ENCODE results near the gene HCN3. TPM values are rescaled to one million over a fixed set of nuclear protein-coding genes. Genes with fewer than 3 reads are reported as not detected.
"Not testable (repeated sequence)": the region's sequence is repeated elsewhere in the genome, so short reads cannot be mapped to it uniquely, and the experiment has no call there.

The HCN3 gene
- total RNA-seq, 3 donors from 2014 or later, result 1.3 to 2.3 (median 2.3) TPM

DNA sequence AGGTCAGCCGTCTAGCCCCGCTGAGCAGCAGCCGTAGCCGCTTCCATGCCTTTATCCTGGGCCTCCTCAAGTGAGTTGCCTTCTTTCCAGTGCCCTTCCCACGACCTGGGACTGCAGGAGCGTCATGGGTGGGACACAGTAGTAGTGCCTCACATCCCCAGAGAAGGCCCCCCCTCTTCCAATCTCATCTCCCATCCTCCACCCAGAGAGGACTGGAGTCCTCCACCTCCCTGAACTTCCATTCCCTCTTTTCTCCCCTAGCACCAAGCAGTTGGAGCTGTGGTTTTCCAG is 48.3 kb downstream of the HCN3 start:
- TF ChIP-seq, protein P1, sequence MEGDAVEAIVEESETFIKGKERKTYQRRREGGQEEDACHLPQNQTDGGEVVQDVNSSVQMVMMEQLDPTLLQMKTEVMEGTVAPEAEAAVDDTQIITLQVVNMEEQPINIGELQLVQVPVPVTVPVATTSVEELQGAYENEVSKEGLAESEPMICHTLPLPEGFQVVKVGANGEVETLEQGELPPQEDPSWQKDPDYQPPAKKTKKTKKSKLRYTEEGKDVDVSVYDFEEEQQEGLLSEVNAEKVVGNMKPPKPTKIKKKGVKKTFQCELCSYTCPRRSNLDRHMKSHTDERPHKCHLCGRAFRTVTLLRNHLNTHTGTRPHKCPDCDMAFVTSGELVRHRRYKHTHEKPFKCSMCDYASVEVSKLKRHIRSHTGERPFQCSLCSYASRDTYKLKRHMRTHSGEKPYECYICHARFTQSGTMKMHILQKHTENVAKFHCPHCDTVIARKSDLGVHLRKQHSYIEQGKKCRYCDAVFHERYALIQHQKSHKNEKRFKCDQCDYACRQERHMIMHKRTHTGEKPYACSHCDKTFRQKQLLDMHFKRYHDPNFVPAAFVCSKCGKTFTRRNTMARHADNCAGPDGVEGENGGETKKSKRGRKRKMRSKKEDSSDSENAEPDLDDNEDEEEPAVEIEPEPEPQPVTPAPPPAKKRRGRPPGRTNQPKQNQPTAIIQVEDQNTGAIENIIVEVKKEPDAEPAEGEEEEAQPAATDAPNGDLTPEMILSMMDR (IDR thresholded peaks at IDR 0.05), result no peak
- no peak for TF ChIP-seq POLR2AphosphoS5 (IDR thresholded peaks at IDR 0.05)
- no peak for TF ChIP-seq POLR2A (IDR thresholded peaks at IDR 0.05)
- Histone ChIP-seq H3K9me3 (no peaks in the 10 kb centered on the region), H3K27me3 (no peaks in the 10 kb centered on the region), H3K4me3 (peak overlapping the region; percentile 73 to 82 (median 79)), H3K27ac (peak overlapping the region; percentile 90 to 97), H3K4me1 (peaks cover 5 to 9% of the 10 kb centered on the region in 2 donors), H3K36me3 (no peaks in the 10 kb centered on the region)
- intact Hi-C loops (cut with DNase I; ENCODE audit: low total_unique reads), result no loop called here
- DNase-seq (ENCODE audit: low spot score in 2 of 2), result no peak

DNA sequence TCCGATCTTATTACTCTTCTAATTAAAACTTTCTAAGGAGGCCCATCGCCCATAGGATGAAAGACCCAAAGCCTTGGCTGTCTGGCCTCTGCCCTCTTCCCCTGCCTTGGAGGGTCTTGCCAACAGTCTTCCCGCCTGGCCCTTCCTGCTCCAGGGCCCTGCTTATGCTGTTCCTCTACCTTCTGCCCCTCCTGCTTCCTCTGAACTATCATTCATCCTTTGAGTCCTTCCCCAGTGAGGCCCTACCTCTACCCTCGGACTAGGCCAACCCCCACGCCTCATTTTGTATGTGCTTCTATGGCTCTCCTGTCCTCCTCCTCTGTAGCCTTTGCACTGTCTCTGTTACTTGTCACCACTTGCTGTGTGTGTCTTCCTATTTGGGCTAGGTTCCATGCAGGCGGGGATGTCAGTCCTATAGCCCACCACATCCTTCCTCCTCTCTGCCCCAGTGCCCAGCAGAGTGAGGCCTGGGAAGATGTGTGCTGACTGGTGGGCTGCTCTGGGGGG is 48.8 kb downstream of the HCN3 start:
- Histone ChIP-seq H3K36me3 (no peaks in the 10 kb centered on the region), H3K4me1 (peaks cover 5 to 9% of the 10 kb centered on the region in 2 donors), H3K4me3 (no peak overlapping the region), H3K9me3 (no peaks in the 10 kb centered on the region), H3K27me3 (no peaks in the 10 kb centered on the region), H3K27ac (no peak overlapping the region)
- no peak for DNase-seq (ENCODE audit: low spot score in 2 of 2)
- TF ChIP-seq POLR2AphosphoS5 (IDR thresholded peaks at IDR 0.05) (no peak), POLR2A (IDR thresholded peaks at IDR 0.05) (no peak)
- TF ChIP-seq, protein P1 (IDR thresholded peaks at IDR 0.05), result no peak
- intact Hi-C loops (cut with DNase I; ENCODE audit: low total_unique reads), result no loop called here

DNA sequence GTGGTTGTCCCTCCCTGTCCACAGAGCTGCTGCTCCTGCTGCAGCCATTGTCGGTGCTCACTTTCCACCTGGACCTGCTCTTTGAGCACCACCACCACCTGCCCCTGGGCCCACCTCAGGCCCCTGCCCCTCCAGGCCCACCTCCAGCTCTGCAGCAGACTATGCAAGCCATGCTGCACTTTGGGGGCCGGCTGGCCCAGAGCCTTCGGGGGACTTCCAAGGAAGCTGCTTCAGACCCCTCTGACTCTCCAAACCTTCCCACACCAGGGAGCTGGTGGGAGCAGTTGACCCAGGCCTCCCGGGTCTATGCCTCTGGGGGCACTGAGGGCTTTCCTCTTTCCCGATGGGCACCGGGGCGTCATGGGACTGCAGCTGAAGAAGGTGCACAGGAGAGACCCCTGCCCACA is 49.4 kb downstream of the HCN3 start:
- no peaks in the 10 kb centered on the region for H3K27me3 ChIP-seq
- intact Hi-C loops (cut with DNase I; ENCODE audit: low total_unique reads), result no loop called here
- no peaks in the 10 kb centered on the region for H3K9me3 ChIP-seq
- no peak overlapping the region for H3K4me3 ChIP-seq
- H3K36me3 ChIP-seq, result no peaks in the 10 kb centered on the region
- no peak for DNase-seq (ENCODE audit: low spot score in 2 of 2)
- peaks cover 5 to 9% of the 10 kb centered on the region in 2 donors for H3K4me1 ChIP-seq
- TF ChIP-seq POLR2AphosphoS5 (IDR thresholded peaks at IDR 0.05), result no peak
- no peak for TF ChIP-seq POLR2A (IDR thresholded peaks at IDR 0.05)
- H3K27ac ChIP-seq, result no peak overlapping the region

DNA sequence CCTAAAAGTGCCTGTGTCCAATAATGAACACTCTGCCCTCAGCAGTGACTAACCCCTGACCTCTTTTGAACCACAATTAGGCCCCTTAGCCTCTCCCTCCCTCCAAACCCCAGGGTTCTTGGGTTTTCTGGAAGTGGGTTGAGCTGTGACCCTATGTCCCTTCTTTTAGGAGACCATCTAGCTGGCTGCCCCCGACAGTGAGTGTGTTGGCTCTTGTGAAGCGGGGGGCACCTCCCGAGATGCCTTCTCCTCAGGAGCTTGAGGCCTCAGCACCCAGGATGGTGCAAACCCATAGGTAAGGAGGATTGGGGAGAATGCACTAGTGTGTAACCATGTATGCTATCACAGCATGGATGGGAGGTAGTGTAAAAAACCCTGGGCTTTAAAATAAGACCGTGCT is 50.7 kb downstream of the HCN3 start:
- no peaks in the 10 kb centered on the region for H3K27me3 ChIP-seq
- DNase-seq (ENCODE audit: low spot score in 2 of 2), result no peak
- intact Hi-C loops (cut with DNase I; ENCODE audit: low total_unique reads), result no loop called here
- TF ChIP-seq POLR2A (IDR thresholded peaks at IDR 0.05) (no peak), POLR2AphosphoS5 (IDR thresholded peaks at IDR 0.05) (no peak)
- TF ChIP-seq, protein P1 (IDR thresholded peaks at IDR 0.05), result no peak
- no peaks in the 10 kb centered on the region for H3K9me3 ChIP-seq
- H3K4me1 ChIP-seq, result peaks cover 0 to 3% of the 10 kb centered on the region in 2 donors
- H3K27ac ChIP-seq, result no peak overlapping the region
- no peak overlapping the region for H3K4me3 ChIP-seq
- H3K36me3 ChIP-seq, result no peaks in the 10 kb centered on the region

DNA sequence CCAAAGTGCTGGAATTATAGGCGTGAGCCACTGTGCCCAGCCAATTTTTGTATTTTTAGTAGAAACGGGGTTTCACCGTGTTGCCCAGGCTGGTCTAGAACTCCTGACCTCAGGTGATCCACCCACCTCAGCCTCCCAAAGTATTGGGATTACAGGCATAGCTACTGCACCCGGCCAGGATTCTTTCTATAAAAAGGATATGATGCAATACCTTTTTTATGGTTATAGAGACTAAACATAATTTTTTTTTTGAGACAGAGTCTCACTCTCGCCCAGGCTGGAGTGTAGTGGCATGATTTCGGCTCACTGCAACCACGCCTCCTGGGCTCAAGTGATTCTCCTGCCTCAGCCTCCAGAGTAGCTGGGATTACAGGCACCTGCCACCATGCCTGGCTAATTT is 51.6 kb downstream of the HCN3 start:
- intact Hi-C loops (cut with DNase I; ENCODE audit: low total_unique reads); H3K4me1 ChIP-seq; H3K9me3 ChIP-seq; H3K4me3 ChIP-seq; DNase-seq (ENCODE audit: low spot score in 2 of 2); H3K27me3 ChIP-seq; H3K27ac ChIP-seq; H3K36me3 ChIP-seq: not testable (repeated sequence)

DNA sequence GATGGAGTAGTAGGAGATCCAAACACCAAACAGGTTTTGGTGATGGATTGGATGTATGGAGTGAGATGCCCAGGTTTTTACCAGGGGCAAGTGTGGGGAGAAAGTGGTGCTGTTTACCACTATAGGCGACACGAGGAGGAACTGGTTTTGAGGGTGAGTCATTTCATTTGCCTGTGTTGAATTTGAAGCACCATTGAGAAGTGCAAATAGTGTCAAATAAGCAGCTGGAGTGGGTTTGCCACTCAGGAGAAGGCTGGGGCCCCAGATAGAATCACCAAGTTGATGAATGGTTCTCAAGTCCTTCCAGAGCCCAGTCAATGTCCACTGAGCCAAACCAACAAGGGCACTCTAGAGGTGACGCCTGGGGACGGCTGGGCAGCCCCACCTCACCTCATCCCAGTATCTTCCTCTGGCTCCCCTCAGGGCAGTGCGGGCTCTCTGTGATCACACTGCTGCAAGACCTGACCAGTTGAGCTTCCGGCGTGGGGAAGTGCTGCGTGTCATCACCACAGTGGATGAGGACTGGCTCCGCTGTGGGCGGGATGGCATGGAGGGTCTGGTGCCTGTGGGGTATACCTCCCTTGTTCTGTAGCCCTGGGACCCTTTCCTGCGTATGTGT is 52.8 kb downstream of the HCN3 start:
- no peaks in the 10 kb centered on the region for H3K27me3 ChIP-seq
- H3K4me3 ChIP-seq, result no peak overlapping the region
- intact Hi-C loops (cut with DNase I; ENCODE audit: low total_unique reads), result no loop called here
- H3K9me3 ChIP-seq, result no peaks in the 10 kb centered on the region
- no peak for DNase-seq (ENCODE audit: low spot score in 2 of 2)
- peaks cover 0 to 3% of the 10 kb centered on the region in 2 donors for H3K4me1 ChIP-seq
- no peak overlapping the region for H3K27ac ChIP-seq
- no peaks in the 10 kb centered on the region for H3K36me3 ChIP-seq
- no peak for TF ChIP-seq POLR2AphosphoS5 (IDR thresholded peaks at IDR 0.05)
- TF ChIP-seq, protein P1 (IDR thresholded peaks at IDR 0.05), result no peak
- no peak for TF ChIP-seq POLR2A (IDR thresholded peaks at IDR 0.05)
